MCF 10A (cell line): ENCODE measurements around the gene C10orf62. TPM values are rescaled to one million over a fixed set of nuclear protein-coding genes. Genes with fewer than 3 reads are reported as not detected.

Experiments
- BruUV-seq: library from RNA; stranded (reverse); fragments of 400-500 nt; replicated peaks from 2 replicates; lab custom pipeline; 2021; lab: Mats Ljungman, UMichigan
- CTCF ChIA-PET: fragments of 300-600 bp; sonication (Branson Sonifier 250); formaldehyde crosslinking; extraction: SDS; loops from one replicate; lab custom pipeline; 2021; ENCODE audit warnings: antibody characterized with exemption, inconsistent platforms; lab: Yijun Ruan, JAX
- POLR2A ChIA-PET: fragments of 300-600, 350-650 bp; sonication (Branson Sonifier 250); formaldehyde crosslinking; extraction: SDS; loops from one replicate; lab custom pipeline; 2020; ENCODE audit warnings: antibody characterized with exemption, inconsistent platforms; lab: Yijun Ruan, JAX
- DNase-seq: peaks from one replicate; pipeline ENCODE4 v3.0.0-alpha.2; 2018; ENCODE audit not compliant: unreplicated experiment
- H3K27ac Mint-ChIP-seq: one replicate; pipeline ENCODE4 v1.8.0; 2022; ENCODE audit warnings: mild to moderate bottlenecking, low read depth, mixed read lengths; ENCODE audit not compliant: unreplicated experiment
- H3K27me3 Mint-ChIP-seq: one replicate; pipeline ENCODE4 v1.8.0; 2022; ENCODE audit warnings: mixed read lengths; ENCODE audit not compliant: insufficient read depth, unreplicated experiment
- H3K36me3 Mint-ChIP-seq: one replicate; pipeline ENCODE4 v1.8.0; 2022; ENCODE audit warnings: mild to moderate bottlenecking, moderate library complexity, mixed read lengths; ENCODE audit not compliant: insufficient read depth, unreplicated experiment
- H3K4me1 Mint-ChIP-seq: one replicate; pipeline ENCODE4 v1.8.0; 2022; ENCODE audit warnings: mixed read lengths; ENCODE audit not compliant: insufficient read depth, unreplicated experiment
- H3K4me3 Mint-ChIP-seq: one replicate; pipeline ENCODE4 v1.8.0; 2022; ENCODE audit warnings: mild to moderate bottlenecking, moderate library complexity, mixed read lengths; ENCODE audit not compliant: unreplicated experiment
- H3K9me3 Mint-ChIP-seq: one replicate; pipeline ENCODE4 v1.8.0; 2022; ENCODE audit warnings: mixed read lengths; ENCODE audit not compliant: unreplicated experiment
- intact Hi-C: fragments of 100-400 bp; cut with micrococcal nuclease; formaldehyde crosslinking; loops from 2 replicates; pipeline ENCODE4 v1.14.1; 2022
- total RNA-seq: library from RNA; stranded (reverse); gene quantifications from 2 replicates; pipeline ENCODE4 v1.2.3, GENCODE V29; 2022
- TF ChIP-seq, protein P1 (sequence below): fragments of 200-600 bp; IDR thresholded peaks from one replicate; pipeline ENCODE4 v1.8.0; 2022; ENCODE audit warnings: antibody characterized with exemption, mild to moderate bottlenecking; ENCODE audit not compliant: unreplicated experiment

C10orf62 gene
- total RNA-seq, 1 experiment from 2014 or later = 0.26 TPM

DNA sequence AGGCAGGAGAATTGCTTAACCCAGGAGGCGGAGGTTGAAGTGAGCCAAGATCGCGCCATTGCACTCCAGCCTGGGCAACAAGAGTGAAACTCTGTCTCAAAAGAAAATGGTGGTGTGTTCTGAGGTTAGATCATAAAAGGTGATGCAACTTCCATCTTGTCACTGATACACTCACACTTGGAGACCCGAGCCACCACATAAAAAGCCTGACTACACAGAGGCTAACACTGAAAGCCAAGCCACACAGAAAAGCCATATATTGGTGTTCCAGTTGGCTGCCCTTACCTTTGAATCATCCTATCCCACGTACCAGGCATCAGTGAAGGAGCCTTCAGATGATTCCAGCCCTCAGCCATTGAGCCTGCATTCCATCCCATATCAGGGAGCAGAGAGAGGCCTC lies 39.8 kb downstream of the C10orf62 start:
- Mint-ChIP-seq H3K4me1 (no peaks in the 10 kb centered on the region), H3K36me3 (no peaks in the 10 kb centered on the region), H3K9me3 (no peaks in the 10 kb centered on the region), H3K4me3 (no peak overlapping the region), H3K27ac (no peak overlapping the region), H3K27me3 (no peaks in the 10 kb centered on the region)
- POLR2A ChIA-PET = interaction anchor here (1.5 kb wide), 1 partner anchor 11 kb away, joined by 5 read pairs; no protein-coding TSS in a partner anchor
- intact Hi-C loops = no loop called here
- CTCF ChIA-PET = interaction anchor here (1.1 to 1.5 kb wide), 2 partner anchors 50 to 62 kb away, joined by 3 to 4 read pairs; no protein-coding TSS in a partner anchor
- no TSS peak for BruUV-seq
- DNase-seq = no peak
- TF ChIP-seq, protein P1, sequence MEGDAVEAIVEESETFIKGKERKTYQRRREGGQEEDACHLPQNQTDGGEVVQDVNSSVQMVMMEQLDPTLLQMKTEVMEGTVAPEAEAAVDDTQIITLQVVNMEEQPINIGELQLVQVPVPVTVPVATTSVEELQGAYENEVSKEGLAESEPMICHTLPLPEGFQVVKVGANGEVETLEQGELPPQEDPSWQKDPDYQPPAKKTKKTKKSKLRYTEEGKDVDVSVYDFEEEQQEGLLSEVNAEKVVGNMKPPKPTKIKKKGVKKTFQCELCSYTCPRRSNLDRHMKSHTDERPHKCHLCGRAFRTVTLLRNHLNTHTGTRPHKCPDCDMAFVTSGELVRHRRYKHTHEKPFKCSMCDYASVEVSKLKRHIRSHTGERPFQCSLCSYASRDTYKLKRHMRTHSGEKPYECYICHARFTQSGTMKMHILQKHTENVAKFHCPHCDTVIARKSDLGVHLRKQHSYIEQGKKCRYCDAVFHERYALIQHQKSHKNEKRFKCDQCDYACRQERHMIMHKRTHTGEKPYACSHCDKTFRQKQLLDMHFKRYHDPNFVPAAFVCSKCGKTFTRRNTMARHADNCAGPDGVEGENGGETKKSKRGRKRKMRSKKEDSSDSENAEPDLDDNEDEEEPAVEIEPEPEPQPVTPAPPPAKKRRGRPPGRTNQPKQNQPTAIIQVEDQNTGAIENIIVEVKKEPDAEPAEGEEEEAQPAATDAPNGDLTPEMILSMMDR = no peak

GRCh38 chr10:97631098-97631497 lies 41.6 kb downstream of the C10orf62 start:
- no peak overlapping the region for H3K27ac Mint-ChIP-seq
- intact Hi-C loops = no loop called here
- BruUV-seq = TSS peak; percentile 15
- TF ChIP-seq, protein P1 = no peak
- ChIA-PET CTCF (interaction anchor here (0.7 to 2.3 kb wide), 5 partner anchors 10 to 70 kb away, joined by 3 to 16 read pairs (median 3); no protein-coding TSS in a partner anchor), POLR2A (no interaction called here)
- DNase-seq = no peak
- H3K4me3 Mint-ChIP-seq = no peak overlapping the region
- no peaks in the 10 kb centered on the region for H3K4me1 Mint-ChIP-seq
- no peaks in the 10 kb centered on the region for H3K36me3 Mint-ChIP-seq
- no peaks in the 10 kb centered on the region for H3K9me3 Mint-ChIP-seq
- H3K27me3 Mint-ChIP-seq = no peaks in the 10 kb centered on the region

GRCh38 chr10:97632949-97633884 lies 43.7 kb downstream of the C10orf62 start, which contains the start of gene MORN4:
MORN4 (minus strand) TSS chr10:97633500; CDS start chr10:97619653, 13,847 bp downstream.
- no peaks in the 10 kb centered on the region for H3K27me3 Mint-ChIP-seq
- peak; percentile 92 for DNase-seq
- H3K27ac Mint-ChIP-seq = peak within 1 kb of the TSS; percentile 93
- intact Hi-C loops = no loop called here
- peaks cover under 1% of the 10 kb centered on the region for H3K4me1 Mint-ChIP-seq
- POLR2A ChIA-PET = interaction anchor here (0.6 to 1.6 kb wide), 11 partner anchors 11 to 877 kb away, joined by 3 to 8 read pairs (median 3); no protein-coding TSS in a partner anchor
- TF ChIP-seq, protein P1 = no peak
- CTCF ChIA-PET = interaction anchor here (0.8 kb wide), 1 partner anchor 59 kb away, joined by 3 read pairs; no protein-coding TSS in a partner anchor
- H3K4me3 Mint-ChIP-seq = peak within 1 kb of the TSS; percentile 84
- BruUV-seq = no TSS peak
- H3K9me3 Mint-ChIP-seq = no peaks in the 10 kb centered on the region
- H3K36me3 Mint-ChIP-seq = no peaks in the 10 kb centered on the region

GRCh38 chr10:97633921-97634320 lies 44.4 kb downstream of the C10orf62 start:
- CTCF ChIA-PET = no interaction called here
- H3K27ac Mint-ChIP-seq = peak overlapping the region; percentile 93
- peak; percentile 29 for DNase-seq

More at GRCh38 chr10:97633921-97634320, 44.4 kb downstream of the C10orf62 start:
- Mint-ChIP-seq H3K36me3 (no peaks in the 10 kb centered on the region), H3K27me3 (no peaks in the 10 kb centered on the region), H3K4me3 (peak overlapping the region; percentile 84), H3K9me3 (no peaks in the 10 kb centered on the region), H3K4me1 (peaks cover 4% of the 10 kb centered on the region)
- intact Hi-C loops = no loop called here
- POLR2A ChIA-PET = interaction anchor here (0.6 to 1.6 kb wide), 8 partner anchors 13 to 878 kb away, joined by 3 to 5 read pairs (median 3); no protein-coding TSS in a partner anchor
- no TSS peak for BruUV-seq
- TF ChIP-seq, protein P1 = peak; percentile 18
